Keratinocyte (primary cell): Measurements from ENCODE around the gene TMC1.

ENCODE experiments used
- EZH2 ChIP-seq: IDR thresholded peaks from one replicate; pipeline ENCODE4 v1.6.1; 2012; ENCODE audit warnings: inconsistent platforms, mild to moderate bottlenecking, low read length, moderate library complexity
- TF ChIP-seq, protein P1 (sequence below), 3 experiments: IDR thresholded peaks in 1 of 3; conservative IDR thresholded peaks in 1 of 3; optimal IDR thresholded peaks in 1 of 3; 2 replicates in 2 of 3; 3 replicates in 1 of 3; pipeline versions ENCODE3 to v1.5.1; 2011; ENCODE audit warnings: low read length in 3 of 3, mild to moderate bottlenecking in 3 of 3, moderate library complexity in 2 of 3, control low read depth in 1 of 3, inconsistent platforms in 1 of 3; ENCODE audit not compliant: insufficient read depth in 2 of 3; ENCODE audit errors: extremely low read depth in 1 of 3

DNA sequence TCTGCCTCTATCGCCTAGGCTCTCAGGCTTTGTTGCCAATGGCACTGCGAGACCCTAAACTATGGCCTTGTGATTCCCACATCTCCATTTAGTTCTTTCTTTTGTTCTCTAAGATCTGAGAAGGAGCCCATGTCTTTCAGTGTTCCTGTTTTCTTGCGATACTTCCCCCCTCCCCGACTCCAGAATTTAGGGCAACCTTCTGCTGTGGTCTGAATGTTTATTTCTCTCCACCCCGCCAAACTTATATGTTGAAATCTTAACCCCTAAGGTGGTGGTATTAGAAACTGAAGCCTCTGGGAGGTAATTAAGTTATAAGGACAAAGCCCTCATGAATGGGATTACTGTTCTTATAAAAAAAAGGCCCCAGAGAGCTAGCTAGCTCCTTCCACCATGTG is 6.4 kb downstream of the TMC1 start:
- TF ChIP-seq, protein P1, sequence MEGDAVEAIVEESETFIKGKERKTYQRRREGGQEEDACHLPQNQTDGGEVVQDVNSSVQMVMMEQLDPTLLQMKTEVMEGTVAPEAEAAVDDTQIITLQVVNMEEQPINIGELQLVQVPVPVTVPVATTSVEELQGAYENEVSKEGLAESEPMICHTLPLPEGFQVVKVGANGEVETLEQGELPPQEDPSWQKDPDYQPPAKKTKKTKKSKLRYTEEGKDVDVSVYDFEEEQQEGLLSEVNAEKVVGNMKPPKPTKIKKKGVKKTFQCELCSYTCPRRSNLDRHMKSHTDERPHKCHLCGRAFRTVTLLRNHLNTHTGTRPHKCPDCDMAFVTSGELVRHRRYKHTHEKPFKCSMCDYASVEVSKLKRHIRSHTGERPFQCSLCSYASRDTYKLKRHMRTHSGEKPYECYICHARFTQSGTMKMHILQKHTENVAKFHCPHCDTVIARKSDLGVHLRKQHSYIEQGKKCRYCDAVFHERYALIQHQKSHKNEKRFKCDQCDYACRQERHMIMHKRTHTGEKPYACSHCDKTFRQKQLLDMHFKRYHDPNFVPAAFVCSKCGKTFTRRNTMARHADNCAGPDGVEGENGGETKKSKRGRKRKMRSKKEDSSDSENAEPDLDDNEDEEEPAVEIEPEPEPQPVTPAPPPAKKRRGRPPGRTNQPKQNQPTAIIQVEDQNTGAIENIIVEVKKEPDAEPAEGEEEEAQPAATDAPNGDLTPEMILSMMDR (optimal IDR thresholded peaks at IDR 0.05 in 1 of 3, IDR thresholded peaks at IDR 0.05 in 1 of 3, conservative IDR thresholded peaks at IDR 0.05 in 1 of 3; ENCODE audit: extremely low read depth in 1 of 3, insufficient read depth in 2 of 3, low read length in 3 of 3): no peak
- no peak for TF ChIP-seq EZH2
